ENCODE results near the gene RPS6KB2. TPM values are rescaled to one million over a fixed set of nuclear protein-coding genes. Genes with fewer than 3 reads are reported as not detected.

RPS6KB2 gene
- total and polyA plus RNA-seq, 12 donors, result 16.3 to 46.3 (median 23.2) TPM

- H3K4me1 ChIP-seq, result peaks cover 0 to 42% (median 10%) of the 10 kb centered on the region in 9 donors
- DNase-seq (no peak), ATAC-seq (peak in 5 of 8 donors; percentile 12 to 32 (median 26))
- H3K9me3 ChIP-seq, result no peaks in the 10 kb centered on the region
- TF ChIP-seq, protein P1, sequence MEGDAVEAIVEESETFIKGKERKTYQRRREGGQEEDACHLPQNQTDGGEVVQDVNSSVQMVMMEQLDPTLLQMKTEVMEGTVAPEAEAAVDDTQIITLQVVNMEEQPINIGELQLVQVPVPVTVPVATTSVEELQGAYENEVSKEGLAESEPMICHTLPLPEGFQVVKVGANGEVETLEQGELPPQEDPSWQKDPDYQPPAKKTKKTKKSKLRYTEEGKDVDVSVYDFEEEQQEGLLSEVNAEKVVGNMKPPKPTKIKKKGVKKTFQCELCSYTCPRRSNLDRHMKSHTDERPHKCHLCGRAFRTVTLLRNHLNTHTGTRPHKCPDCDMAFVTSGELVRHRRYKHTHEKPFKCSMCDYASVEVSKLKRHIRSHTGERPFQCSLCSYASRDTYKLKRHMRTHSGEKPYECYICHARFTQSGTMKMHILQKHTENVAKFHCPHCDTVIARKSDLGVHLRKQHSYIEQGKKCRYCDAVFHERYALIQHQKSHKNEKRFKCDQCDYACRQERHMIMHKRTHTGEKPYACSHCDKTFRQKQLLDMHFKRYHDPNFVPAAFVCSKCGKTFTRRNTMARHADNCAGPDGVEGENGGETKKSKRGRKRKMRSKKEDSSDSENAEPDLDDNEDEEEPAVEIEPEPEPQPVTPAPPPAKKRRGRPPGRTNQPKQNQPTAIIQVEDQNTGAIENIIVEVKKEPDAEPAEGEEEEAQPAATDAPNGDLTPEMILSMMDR (IDR thresholded peaks at IDR 0.05), result no peak
- intact Hi-C loops (cut with DNase I), result loop anchor here in 1 of 10 donors (10.0 kb wide), 1 partner anchor 904 kb away; the partner anchor contains the start of genes ACTN3 and ZDHHC24
- 75 to 76% methylated on average over 9 of the region's 9 CpGs for WGBS, 2 donors
- no peaks in the 10 kb centered on the region for H3K36me3 ChIP-seq
- no peaks in the 10 kb centered on the region for H3K27me3 ChIP-seq
- H3K4me3 ChIP-seq, result no peak overlapping the region
- peak overlapping the region in 1 of 10 donors; percentile 62 for H3K27ac ChIP-seq
Measured at GRCh38 chr11:67449116-67449844, 21.0 kb downstream of the RPS6KB2 start.

- TF ChIP-seq, protein P1 (IDR thresholded peaks at IDR 0.05), result no peak
- Histone ChIP-seq H3K9me3 (no peaks in the 10 kb centered on the region), H3K4me1 (peaks cover 0 to 32% (median 8%) of the 10 kb centered on the region in 9 donors), H3K36me3 (no peaks in the 10 kb centered on the region), H3K27me3 (no peaks in the 10 kb centered on the region), H3K27ac (no peak overlapping the region), H3K4me3 (no peak overlapping the region)
- ATAC-seq, result no peak
- intact Hi-C loops (cut with DNase I), result no loop called here
- no peak for DNase-seq
- 91% methylated on average over 21 to 25 of the region's 25 CpGs for WGBS, 2 donors
Measured at GRCh38 chr11:67450796-67451657, 22.7 kb downstream of the RPS6KB2 start.

- Histone ChIP-seq H3K36me3 (no peaks in the 10 kb centered on the region), H3K27me3 (no peaks in the 10 kb centered on the region), H3K27ac (peak overlapping the region in 6 of 10 donors; percentile 34 to 77 (median 69)), H3K4me3 (no peak overlapping the region), H3K4me1 (peaks cover 0 to 32% (median 8%) of the 10 kb centered on the region in 9 donors), H3K9me3 (no peaks in the 10 kb centered on the region)
- DNase-seq (no peak), ATAC-seq (no peak)
- TF ChIP-seq, protein P1 (IDR thresholded peaks at IDR 0.05), result no peak
- intact Hi-C loops (cut with DNase I), result no loop called here
- WGBS, 2 donors, result 91 to 95% methylated on average over 14 of the region's 14 CpGs
Measured at GRCh38 chr11:67451658-67451976, 23.3 kb downstream of the RPS6KB2 start.

- intact Hi-C loops (cut with DNase I), result no loop called here
- peaks cover 0 to 32% (median 8%) of the 10 kb centered on the region in 9 donors for H3K4me1 ChIP-seq
- peak within 1 kb of the TSS in 7 of 10 donors; percentile 14 to 43 (median 33) for H3K4me3 ChIP-seq
- H3K27ac ChIP-seq, result peak within 1 kb of the TSS in 9 of 10 donors; percentile 34 to 77 (median 67)
- no peaks in the 10 kb centered on the region for H3K9me3 ChIP-seq
- H3K36me3 ChIP-seq, result no peaks in the 10 kb centered on the region
- ATAC-seq (peak; percentile 23 to 68 (median 52)), DNase-seq (no peak)
- TF ChIP-seq, protein P1 (IDR thresholded peaks at IDR 0.05), result peak in 4 of 9 donors; percentile 8 to 40 (median 28)
- WGBS, 2 donors, result 62 to 75% methylated on average over 33 of the region's 33 CpGs
- H3K27me3 ChIP-seq, result no peaks in the 10 kb centered on the region
Measured at GRCh38 chr11:67452141-67452952, 24.1 kb downstream of the RPS6KB2 start, which contains the start of gene GPR152. TSS of gene GPR152 (minus strand) at chr11:67452729. CDS start at chr11:67452724, 5 bp downstream.

Data from heart right ventricle (tissue), 16 donors.